GM19395 (cell line): ENCODE measurements around the gene IRX2.

Source experiments
- ATAC-seq: cut with Tn5 transposase; IDR thresholded peaks from one replicate; pipeline ENCODE4 v1.9.1; 2021; ENCODE audit warnings: mild to moderate bottlenecking, moderate library complexity; ENCODE audit not compliant: unreplicated experiment

The IRX2 gene

GRCh38 chr5:2721385-2722138, 29.9 kb downstream of the IRX2 start:
- no peak for ATAC-seq

- no peak for ATAC-seq
Observed at GRCh38 chr5:2719332-2719731, 32.1 kb downstream of the IRX2 start.

- no peak for ATAC-seq
Observed at GRCh38 chr5:2718115-2718514, 33.4 kb downstream of the IRX2 start.

- no peak for ATAC-seq
Observed at GRCh38 chr5:2715856-2716255, 35.6 kb downstream of the IRX2 start.

DNA sequence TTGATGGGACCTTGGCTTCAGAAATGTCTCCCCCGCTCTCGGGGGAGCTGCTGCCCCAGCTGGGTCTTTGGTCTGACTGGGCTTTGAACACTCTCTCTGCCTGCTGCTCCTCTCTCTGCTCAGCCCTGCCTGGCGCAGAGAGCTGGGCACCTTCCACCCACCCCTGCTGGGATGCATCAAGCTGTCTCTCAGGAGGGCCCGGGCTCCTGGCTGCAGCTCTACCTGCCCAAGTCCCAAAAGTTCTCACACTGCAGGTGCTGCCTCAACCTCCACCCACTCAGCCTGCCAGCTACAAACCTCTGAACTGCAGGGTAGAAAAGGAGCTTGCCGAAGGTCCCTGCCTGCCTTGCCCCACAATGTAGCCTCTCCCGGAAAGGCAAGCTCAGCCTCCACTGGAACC, 36.7 kb downstream of the IRX2 start:
- ATAC-seq, result no peak

DNA sequence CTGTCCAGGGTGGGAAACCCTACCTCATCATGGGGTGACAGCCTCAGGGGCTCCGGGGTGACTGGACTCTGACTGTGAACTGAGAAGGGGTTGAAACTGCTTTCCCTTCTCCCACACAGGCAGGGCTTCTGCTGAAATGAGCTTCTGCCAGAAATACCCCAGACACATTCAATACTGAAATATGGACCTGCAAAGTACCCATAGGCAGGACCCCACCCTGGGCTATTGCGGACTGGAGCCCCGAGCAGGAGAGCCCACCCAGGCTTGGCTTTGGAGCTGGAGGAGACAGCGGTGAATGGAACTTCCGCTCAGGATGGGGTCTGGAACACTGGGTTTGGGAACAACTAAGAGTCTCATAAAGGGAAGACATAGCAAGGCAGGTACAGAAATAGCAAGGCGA, 37.5 kb downstream of the IRX2 start:
- ATAC-seq, result no peak

DNA sequence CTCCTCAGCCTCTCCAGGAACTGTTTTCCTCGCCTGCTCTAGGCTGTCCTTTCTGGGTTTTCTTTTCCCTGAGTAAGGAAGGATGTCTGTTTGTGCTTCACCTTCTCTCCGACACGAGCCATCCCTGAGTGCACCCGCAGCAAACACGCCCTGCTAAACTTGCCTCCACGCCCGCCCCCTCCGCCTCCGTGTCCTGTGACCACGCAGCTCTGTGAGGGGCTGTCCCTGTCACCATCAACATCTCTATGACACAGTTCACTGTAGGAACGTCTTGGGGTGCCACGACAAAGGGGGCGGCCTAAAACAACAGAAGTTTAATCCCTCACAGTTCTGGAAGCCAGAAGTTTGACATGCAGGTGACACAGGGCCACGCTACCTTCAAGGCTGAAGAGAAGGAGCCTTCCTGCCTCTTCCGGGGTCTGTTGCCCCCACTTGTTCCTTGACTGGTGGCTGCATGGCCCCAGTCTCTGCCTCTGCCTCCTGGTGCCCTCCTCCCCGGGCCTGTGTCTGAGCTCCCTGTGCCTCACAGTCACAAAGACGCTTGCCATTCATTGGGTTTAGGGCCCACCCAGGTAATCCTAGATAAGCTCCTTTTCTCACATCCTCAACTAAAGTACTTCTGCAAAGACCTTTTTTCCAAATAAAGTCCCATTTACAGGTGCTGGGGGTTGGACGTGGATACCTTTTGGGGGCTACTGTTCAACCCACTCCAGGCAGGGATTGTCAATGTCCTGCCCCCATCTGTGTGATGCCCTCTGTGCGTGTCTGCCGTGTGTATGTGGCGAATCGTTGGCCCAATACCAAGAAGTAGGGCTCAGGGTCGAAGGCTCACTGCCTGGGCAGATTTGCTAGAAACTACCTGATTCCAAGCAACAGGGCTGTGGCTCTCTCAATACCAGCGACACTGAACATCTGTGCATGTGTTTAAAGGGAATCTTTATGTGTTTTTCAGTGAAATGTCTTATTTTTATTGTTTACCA, 39.7 kb downstream of the IRX2 start:
- no peak for ATAC-seq

GRCh38 chr5:2710910-2711309, 40.6 kb downstream of the IRX2 start:
- no peak for ATAC-seq

DNA sequence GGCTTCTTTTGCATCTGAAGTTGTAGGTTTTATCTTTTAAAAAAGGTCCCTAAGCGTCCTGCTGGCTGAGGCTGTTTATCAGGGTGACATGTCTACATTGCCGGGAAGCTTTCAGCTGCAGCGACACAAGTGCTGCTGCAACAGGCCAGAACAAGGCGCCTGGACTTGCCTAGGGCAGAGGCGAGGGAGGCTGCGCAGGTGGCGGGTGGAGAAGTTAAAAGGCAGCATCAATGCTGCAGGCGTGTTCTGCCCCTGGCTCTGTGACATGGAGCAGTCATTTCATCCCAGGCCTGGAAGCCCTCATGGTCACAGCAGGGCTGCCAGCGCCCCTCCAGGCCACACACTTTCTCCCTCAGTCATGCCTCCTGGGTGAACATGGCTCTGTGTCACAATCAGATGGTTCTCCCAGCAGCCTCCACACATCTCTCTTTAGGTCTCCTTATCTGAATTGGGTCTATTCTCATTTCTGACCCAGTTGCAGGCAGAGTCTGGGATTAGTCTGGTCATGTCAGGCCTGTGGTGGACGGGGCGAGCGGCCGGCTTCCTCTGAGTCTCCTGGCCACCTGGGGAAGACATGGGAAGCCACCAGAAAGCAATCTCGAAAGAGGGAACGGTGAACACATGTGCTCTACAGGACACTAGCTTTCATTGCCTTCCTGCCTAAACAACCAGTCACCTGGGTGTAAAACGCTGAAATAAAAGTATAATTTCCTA, 41.3 kb downstream of the IRX2 start:
- no peak for ATAC-seq

- ATAC-seq, result no peak
Observed at GRCh38 chr5:2708751-2709150, 42.7 kb downstream of the IRX2 start.

GRCh38 chr5:2708132-2708531, 43.3 kb downstream of the IRX2 start:
- no peak for ATAC-seq

DNA sequence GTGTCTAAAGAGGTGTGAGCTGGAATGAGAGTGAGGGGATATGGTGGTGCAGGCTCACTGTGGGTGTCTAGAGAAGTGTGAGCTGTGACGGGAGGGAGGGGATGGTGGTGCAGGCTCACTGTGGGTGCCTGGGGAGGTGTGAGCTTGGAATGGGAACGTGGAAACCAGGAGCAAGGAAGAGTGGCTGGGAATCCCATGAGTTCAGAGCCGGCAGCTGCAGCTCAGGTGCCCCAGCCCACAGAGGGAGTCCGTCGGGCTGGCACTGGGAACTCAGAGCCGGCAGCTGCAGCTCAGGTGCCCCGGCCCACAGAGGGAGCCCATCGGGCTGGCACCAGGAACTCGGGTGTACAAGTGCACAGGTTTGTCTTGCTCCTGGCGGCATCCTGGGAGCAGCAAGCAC, 45.6 kb downstream of the IRX2 start:
- ATAC-seq, result no peak

GRCh38 chr5:2704806-2705645, 46.5 kb downstream of the IRX2 start:
- ATAC-seq, result no peak

GRCh38 chr5:2704111-2704510, 47.4 kb downstream of the IRX2 start:
- no peak for ATAC-seq

GRCh38 chr5:2703615-2704014, 47.9 kb downstream of the IRX2 start:
- ATAC-seq, result no peak

DNA sequence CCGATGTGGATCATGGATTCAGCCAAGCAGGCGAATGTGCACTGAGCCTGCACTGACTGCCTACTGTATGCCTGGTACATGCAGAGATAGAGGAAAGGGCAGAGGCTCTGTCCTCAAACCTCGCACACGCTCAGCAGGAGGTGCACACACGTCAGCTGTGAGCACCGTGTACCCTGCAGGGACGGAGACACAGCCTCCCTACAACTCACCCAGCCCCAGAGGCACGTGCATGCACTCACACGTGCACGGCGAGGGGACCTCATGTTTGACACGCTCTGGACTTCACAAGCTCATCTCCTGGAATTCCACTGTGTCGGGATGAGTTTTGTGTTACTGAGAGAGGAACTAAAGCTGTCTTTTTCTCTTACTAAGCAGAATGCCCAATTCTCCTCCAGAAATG, 48.4 kb downstream of the IRX2 start:
- no peak for ATAC-seq

- no peak for ATAC-seq
Observed at GRCh38 chr5:2702096-2702879, 49.2 kb downstream of the IRX2 start.

- no peak for ATAC-seq
Observed at GRCh38 chr5:2701592-2701991, 49.9 kb downstream of the IRX2 start.

GRCh38 chr5:2700876-2701275, 50.6 kb downstream of the IRX2 start:
- ATAC-seq, result no peak

DNA sequence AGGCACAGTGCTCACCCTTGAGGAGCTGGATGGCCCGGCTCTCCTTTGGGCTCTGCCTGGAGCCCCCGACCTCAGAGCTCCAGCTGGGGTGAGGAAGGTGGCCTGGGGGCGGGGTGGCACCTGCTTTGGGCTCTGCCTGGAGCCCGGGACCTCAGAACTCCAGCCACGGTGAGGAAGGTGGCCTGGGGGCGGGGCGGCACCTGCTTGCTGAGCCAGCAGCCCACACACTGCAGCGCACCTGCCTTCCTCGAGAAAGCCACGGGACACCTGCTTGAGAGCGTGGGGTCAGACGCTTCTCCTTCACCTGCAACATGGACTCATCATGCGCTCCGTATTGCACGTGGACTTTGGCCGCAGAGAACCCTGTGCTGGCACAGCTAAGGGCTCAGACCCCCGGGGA, 51.8 kb downstream of the IRX2 start:
- ATAC-seq, result no peak
